HG03159 (cell line): Measurements from ENCODE around the gene S1PR3.

Source experiments
- ATAC-seq: cut with Tn5 transposase; IDR thresholded peaks from one replicate; pipeline ENCODE4 v1.9.1; 2021; ENCODE audit warnings: mild to moderate bottlenecking, moderate library complexity; ENCODE audit not compliant: unreplicated experiment

The S1PR3 gene

DNA sequence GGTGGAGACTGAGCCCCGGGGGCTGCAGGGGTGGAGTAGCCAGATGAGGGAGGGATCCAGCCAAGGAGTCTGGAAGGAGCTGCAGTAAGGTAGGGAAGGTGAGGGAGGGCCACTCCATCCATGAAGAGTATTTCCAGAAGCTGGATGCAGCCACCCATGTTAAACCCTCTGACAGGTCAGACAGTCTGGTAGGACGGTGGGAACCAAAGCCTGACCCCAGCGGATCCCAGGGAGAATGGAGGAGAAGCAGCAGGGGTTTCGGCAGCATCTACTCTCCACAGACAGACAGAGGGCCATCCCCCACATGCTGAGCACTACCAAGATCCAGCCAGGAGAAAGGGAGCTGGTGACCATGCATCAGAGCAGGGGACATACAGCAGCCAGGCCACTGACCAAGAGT, 22.5 kb upstream of the S1PR3 start:
- ATAC-seq: no peak

DNA sequence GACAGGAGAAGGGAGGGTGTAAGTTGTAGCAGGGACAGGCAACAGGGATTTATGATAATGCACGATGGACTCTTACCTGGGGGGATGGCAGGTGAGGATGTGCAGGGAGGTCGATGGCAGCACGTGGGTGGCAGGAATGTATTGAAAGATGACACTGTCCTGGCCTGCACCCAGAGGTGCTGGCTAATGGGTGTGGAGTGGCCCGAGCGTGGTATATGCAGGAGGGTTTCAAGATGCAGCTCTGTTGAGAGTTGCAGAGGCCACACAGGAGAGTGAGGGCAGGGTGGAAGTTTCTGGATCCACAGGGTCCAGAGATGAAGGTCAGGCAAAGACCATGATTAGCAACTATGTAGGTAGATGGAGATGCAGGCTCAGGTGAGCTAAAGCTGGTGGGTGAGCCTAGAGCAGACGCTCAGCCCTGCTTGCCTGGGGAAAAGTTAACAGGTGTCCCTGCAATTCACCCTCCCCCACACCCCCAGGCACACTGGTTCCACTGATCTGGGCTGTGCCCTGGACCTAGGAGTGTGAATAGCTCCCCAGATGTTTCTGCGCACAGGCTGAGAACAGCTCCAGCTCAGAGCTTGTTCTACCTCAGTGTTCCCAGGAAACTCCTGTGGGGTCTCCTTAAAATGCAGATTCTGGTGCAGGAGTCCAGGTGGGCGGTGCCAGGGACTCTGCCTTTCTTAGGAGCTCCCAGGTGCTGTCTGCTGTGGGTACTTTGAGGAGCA, 21.5 kb upstream of the S1PR3 start:
- ATAC-seq: no peak

DNA sequence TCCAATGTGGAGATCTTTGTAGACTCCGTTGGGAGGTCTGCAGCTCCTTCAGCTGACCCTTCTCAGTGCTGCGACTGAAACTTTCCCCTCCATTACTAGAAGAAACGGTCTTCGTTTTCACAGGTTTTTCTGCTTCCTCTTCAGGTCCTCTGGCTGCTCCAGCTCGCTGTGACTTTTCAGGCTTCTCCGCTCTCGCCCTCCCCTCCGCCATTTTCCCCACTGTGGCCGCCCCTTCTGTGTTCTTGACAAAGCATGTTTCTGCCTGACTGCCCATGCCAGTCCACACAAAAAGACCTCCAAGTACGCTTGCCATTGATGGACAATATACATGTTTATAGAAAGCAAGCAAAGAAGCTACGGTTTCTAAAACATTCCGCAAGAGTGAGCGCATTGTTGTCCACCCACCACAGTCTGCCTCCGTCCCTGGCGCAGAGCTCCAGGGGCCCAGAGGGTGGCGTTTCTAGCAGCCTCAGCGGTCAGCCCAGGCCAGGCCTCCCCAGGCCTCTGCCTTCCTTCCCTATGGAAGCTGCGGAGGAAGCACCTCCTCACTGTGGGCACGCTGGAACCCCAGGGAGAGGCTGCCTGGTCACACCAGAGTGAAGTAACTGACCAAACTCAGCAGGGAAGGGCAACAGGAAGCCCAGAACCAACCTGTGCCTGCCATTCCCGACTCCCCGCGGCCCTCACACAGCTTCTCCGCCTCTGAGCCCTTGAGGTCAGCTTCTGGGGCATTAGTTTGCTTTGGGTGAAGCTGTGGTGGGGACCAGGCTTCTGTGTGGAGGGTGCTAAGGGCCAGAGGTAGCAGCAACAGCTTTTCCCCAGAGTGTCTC, 19.9 kb upstream of the S1PR3 start:
- no peak for ATAC-seq

DNA sequence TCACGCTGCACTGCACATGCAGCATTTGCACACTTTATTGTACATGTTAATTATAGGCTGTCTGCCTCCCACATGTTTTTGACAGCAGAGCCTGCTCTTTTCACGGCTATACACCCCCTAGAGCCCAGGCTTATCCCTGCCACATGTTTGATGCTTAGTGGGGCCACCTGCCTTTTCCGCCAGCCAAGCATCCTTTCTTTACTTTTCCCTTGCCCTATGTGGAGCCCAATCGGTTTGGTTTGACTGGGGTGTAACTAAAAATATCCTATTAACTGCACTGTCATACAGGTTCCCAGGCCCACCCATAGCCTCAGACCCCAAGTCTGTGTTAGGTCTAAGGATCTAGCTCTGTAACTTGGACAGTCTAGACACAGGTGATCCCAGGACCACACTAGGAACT, 18.9 kb upstream of the S1PR3 start:
- ATAC-seq: no peak

DNA sequence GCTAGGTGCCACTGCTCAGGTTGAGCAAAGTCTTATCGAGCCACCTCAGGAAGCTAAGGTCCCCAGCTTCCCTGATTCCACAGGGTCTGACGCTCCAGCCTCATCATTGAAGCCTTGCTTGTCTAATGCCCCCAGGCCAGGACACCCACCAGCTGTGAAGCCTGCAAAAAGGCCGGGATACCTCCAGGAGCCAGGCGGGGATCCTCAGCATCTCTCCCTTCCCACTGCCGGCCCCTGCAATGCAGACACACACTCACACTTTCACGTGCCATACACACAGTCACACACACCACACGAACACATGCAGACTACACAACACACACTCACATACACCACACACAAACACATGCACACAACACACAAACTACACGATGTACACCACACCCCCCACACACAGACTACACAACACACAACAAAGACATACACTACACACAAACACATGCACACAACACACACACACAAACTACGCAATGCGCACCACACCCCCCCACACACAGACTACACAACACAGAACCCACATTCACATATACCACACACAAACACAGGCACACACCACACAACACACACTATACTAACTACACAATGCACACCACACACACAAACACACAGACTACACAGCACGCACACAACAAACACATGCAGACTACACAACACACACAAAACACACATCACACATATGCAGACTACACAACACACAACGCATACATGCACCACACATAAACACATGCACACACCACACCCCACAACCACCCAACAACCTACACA, 17.8 kb upstream of the S1PR3 start:
- no peak for ATAC-seq

DNA sequence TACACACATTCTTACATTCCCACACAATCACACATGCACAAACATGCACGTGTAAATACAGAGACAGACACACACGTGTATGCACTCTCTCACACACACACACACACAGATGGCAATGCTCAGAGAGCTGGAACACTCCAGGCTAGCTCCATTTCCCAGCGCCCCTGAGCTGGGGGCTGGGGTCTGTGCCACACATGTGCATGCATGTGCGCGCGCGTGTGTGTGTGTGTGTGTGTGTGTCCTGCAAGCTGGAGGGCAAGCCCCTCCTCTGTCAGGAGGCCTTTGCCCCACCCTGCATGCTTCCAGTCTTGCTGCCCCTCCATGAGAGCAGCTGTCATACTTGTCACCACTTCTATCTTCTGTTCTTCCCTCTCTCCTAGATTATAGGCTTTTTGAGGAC, 16.6 kb upstream of the S1PR3 start:
- ATAC-seq: no peak

DNA sequence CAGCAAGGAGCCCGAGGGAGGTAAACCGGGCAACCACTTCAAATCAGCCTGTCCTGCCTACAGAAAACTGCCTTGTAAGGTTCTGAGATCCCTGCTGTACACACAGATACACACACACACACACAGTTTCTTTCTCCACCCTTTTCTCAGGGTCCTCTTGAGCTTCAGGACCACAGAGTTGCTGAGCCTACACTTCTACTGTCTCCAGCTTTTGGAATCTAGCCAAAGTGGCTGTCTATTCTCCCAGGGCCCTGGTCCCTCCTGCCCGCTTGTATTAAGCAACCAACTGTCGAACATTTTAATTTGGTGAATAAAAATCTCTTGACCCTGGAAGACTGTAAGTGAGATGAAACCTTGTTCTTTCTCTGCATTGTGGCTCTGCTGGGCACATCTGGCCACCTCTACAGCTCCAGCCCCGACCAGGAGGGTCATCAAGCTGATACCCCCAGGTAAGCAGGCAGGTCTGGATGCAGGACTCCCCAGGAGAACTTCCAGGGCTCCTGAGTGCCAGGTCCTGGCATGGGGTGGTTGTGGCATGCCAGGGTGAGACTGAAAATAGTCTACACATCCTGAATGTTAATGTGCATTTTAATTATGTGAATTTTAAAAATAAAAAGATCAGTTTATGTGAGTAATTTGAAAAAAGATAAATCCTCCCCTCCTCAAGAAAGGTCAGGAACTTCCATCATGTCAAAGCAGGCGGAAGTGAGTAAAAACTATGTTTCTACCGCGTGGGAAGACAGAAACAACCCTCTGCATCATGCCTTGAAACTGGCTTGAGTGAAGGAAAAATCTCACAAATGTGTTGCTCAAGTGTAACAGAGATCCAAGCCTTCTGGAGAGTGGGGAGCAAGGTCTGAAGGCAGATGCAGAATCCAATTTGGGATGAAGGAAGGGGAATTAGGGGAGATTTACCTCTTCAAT, 15.0 kb upstream of the S1PR3 start:
- no peak for ATAC-seq

DNA sequence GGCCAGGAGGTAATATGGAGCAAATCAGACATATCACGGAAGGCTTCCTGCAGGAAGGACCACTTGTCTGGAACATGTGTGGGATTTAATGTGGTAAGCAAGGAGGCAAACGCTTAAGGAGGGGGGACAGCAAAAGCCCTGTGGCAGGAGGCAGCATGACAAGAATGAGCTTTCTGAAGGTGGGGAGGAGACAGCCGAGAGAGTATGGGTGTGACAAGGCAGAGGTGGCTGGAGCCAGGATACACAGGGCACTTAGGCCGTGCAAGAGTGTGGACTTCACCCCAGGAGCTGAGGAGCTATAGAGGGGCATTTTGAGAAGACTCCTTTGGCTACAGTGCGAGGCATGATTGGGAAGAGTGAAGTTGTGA, 14.4 kb upstream of the S1PR3 start:
- ATAC-seq: no peak

DNA sequence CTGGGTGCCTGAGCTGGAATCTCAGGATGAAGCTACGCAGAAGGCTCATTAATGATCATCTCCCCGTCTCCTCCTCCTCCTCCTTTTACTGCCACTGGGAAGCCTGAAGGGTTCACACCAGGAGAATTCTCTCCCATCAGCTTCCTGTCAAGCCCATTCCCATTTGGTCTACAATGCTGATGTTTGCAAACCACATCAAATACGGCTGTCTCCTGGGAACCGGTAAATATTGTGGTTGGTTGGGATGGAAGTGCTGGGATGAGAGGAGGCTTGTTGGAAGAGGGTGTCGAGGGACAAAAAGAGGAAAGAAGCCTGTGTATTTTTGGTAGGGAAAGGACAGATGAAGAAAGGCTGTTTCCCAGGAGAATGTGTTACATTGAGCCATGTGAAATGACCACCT, 13.2 kb upstream of the S1PR3 start:
- no peak for ATAC-seq

DNA sequence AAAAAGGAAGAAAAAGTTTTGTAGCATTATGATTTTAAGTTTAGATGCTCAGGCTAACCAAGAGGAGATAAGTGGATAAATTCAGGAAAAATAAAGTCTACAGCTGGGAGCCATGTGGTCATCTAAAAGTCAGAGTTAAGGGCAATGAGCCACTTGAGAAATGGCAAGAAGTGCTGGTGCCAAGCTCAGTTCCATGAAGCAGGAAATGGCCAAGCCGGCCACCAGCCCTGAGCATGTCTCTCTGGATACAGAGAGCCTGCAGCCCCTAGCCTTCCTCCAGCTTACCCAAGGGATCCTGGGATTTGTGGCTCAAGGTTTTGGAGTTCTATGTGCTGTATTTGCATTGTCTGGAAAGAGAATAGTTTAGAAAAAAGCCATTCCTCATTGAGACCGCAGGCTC, 12.2 kb upstream of the S1PR3 start:
- ATAC-seq: no peak

DNA sequence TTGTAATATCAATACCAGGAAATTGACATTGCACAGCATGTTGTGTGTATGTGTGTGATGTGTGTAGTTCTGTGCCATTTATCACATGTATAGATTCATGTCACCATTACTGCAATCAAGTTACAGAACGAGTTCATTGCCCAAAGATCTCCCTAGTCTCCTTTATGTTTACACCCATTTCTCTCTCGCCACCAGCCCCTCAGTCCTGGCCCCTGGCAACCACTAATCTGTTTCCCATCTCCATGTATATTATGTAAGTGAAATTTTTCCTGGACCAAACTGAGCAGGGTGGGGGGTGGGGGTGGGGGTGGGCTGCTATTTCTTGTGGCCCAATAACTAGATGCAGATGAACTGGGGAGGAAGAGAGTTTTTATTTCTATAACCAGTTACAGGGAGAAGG, 11.5 kb upstream of the S1PR3 start:
- no peak for ATAC-seq

DNA sequence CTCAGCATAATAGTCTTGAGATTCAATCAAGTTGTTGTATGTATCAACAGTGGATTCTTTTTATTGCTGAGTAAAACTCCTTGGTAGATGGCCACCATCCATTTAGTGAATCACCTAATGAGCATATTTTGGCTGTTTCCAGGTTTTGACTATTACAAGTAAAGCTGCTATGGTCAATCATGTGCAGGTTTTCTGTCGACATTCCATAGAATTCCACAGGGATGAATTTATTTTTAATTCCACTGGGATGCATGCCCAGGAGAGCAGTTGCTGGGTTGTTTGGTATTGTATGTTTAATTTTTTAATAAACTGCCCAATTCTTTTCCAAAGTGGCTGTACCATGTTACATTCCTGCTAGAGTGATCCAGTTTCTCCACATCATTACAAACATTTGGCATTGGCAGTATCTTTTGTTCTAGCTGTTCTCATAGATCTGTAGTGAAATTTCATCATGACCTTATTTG, 10.5 kb upstream of the S1PR3 start:
- no peak for ATAC-seq

DNA sequence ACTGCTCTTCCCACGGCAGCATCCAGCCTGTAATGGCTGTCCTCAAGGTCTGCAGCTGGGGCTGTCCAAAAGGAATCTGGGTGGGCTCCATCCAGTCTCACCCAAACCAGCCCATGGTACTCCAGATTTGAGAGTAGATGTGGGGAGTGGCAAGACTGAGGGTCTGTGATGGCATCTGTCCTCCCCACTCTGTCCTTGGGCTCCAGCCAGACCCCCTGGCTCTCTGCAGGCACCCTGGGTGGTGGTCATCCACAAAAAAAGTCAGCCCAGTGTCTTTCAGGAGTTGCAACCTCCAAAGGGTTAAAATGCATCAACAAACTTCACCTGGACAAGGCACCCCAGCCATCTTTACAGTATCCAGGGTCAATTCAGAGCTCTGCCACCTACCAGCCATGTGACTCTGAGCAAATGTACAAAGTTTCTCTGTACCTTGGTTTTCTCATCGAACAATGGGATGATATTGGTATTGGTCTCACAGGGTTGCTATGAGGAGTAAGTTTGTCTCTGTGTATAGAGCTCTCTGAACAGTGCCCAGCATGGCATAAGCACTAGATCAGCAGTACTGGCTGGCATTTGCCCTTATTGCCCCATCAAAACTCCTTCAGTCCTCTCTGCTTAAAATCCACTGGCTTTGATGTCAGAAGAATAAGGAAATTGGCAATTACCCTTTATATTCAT, 7.3 kb upstream of the S1PR3 start:
- ATAC-seq: no peak

DNA sequence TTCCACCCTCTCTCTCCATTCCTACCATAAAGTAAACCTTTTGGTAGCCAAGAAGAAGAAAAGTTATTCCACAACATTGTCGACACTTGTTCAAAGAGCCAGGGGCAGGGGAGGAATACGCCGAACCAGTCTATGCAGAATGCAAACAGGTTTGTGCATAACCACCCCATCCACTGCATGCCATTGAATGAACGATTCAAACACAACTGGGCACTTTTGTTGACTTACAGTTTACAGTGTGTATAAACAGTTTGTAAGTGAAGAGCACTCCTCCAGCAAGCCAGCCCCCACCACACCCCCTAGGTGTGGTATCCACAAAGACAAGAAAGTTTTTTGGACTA, 6.8 kb upstream of the S1PR3 start:
- no peak for ATAC-seq

DNA sequence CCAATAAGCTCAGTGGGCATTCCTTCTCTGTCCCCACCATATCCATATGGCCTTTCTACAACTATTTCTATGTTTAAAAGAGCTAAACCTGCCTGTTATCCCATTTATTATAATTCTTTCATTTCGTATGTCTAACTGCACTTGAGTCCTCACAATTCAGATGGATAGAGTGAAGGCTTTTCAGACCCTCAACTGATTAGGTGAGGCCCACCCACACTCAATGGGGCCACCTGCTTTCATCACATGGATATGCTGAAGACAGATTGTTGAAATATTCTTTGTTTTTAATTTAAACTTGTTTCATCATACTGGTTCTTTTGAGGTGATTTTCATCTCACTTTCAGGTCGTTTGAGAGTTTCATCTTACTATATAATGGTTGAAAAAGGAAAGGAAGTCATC, 5.7 kb upstream of the S1PR3 start:
- ATAC-seq: no peak

DNA sequence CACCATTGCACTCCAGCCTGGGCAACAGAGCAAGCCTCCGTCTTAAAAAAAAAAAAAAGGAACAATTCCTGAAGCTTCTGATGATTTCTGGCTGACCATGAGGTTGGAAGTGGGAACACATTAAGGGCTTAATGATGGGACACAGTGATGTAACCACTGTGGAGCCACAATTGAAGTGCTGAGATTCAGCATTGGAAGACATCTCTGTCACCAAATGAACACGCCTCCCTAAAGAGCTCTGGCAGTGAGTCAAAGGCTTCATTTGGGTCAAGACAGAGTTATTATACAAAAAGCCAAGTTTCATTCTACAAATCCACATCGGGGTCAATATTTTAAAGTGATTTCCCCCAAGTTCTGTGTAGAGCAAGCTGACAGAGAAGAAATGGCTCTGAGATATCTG, 4.5 kb upstream of the S1PR3 start:
- ATAC-seq: no peak

DNA sequence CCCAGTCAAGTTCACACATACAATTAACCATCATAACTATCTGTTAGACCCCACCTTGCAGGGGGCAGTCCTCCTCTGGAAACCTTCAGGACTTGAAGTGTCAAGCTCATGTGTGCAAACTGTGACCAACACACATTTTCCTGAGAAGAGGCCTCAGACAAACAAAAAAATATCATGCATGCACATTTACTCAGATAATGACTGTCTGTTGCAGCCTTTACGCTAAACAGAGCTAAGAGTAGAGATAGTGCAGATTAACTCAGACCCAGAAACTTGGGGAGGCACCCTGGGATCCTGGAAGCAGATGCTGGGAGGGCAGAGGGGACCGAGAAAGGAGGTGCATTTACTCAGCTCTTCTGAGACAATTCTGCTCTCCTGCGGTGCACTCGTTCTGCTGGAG, 3.6 kb upstream of the S1PR3 start:
- no peak for ATAC-seq

DNA sequence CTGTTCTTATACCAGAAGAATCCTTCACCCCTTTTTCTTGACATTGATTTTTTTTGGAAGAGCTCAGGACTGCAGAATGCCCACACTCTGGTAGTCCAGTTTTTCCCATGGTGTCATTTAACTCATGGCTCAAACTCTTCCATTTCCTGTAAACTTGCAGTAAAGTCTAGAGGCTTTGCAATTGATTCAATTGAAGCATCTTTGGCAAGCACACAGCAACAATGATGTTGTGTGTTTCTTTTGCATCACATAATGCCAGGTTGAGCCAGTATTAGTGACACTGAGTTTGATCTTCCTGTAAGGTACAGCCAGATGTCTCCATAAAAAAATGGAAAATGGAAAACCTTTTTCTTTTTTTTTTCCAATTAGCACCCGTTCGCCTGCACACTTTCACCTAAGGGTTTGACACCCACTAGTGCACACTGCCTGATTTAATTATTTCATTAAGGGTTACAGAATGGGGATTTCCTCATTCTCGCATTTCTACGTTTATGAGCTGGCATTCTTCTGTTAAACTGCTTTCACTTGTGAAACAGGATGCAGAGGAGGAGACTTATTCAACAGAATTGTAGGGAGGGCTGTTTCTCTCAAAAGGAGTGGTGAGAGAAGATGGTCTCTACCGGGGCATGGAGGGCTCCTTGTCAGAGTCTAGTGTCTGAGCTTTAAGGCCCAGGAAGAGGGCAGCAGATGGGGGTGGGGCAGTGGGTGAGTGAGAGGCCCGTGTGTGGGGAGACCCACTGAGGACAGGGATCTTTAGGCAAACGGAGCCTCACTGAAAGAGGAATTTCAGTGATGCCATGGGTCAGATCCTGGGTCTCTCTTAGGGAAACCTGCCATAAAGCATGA, 2.2 kb upstream of the S1PR3 start:
- ATAC-seq: no peak

DNA sequence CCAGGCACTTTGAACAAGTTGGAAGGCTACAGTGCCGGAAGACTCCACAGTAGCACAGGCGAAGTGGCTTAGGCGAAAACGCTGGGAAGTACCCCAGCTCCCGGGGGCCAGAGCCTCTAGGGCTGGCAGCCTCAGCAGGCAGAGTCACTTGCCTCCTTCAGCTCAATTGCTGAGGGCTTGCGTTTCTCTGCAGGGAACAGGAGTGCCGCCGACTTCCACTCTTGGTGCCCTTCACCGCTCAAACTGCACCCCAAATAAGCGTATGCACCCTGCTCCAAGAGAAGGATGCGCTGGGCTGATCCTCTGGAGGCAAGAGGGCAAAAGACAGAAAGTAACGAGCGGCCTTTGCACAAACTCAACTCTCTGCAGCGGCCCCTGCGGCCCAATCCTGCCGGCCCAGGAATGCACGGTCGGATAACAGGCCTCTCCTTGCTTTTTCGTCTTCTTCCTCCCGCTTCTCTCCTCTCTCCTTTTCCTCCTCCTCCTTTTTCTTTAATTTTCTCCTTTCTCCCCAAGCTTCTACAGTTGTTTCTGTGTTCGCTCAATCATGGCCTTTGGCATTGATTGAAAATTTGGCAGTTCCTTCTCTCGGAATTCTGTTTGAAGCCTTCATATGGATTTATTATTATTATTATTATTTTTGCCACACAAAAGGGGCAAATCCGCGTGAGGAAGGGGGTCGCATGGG, 1.1 kb upstream of the S1PR3 start:
- no peak for ATAC-seq
